ENCODE measurements around the gene TANC1. TPM values are rescaled to one million over a fixed set of nuclear protein-coding genes. Genes with fewer than 3 reads are reported as not detected.

Gene TANC1
- total RNA-seq, 2 donors from 2014 or later, result 51.8 to 58.9 TPM

- H3K27ac ChIP-seq, result peak overlapping the region in 1 of 2 donors; percentile 53
- peaks cover 12% of the 10 kb centered on the region for H3K36me3 ChIP-seq
- no peak for TF ChIP-seq CTCF (IDR thresholded peaks at IDR 0.05)
- peaks cover 0 to 8% of the 10 kb centered on the region in 2 donors for H3K9me3 ChIP-seq
- H3K4me3 ChIP-seq, result no peak overlapping the region
- no peaks in the 10 kb centered on the region for H3K27me3 ChIP-seq
- peaks cover 0 to 78% of the 10 kb centered on the region in 2 donors for H3K4me1 ChIP-seq
- DNase-seq (ENCODE audit: low spot score), result no peak
These were observed 128.5 kb downstream of the TANC1 start for GRCh38 chr2:159096901-159097300.

- peaks cover 0 to 65% of the 10 kb centered on the region in 2 donors for H3K4me1 ChIP-seq
- H3K27me3 ChIP-seq, result no peaks in the 10 kb centered on the region
- no peak for DNase-seq (ENCODE audit: low spot score)
- H3K36me3 ChIP-seq, result peaks cover 12% of the 10 kb centered on the region
- H3K4me3 ChIP-seq, result no peak overlapping the region
- no peak for TF ChIP-seq CTCF (IDR thresholded peaks at IDR 0.05)
- peaks cover 0 to 8% of the 10 kb centered on the region in 2 donors for H3K9me3 ChIP-seq
- H3K27ac ChIP-seq, result peak overlapping the region; percentile 44 to 69
These were observed 129.9 kb downstream of the TANC1 start for GRCh38 chr2:159098361-159098760.

GRCh38 chr2:159098921-159099411 lies 130.5 kb downstream of the TANC1 start:
- TF ChIP-seq CTCF (IDR thresholded peaks at IDR 0.05), result no peak

GRCh38 chr2:159101755-159102489 lies 133.5 kb downstream of the TANC1 start:
- Histone ChIP-seq H3K4me1 (peaks cover 0 to 57% of the 10 kb centered on the region in 2 donors), H3K27me3 (no peaks in the 10 kb centered on the region), H3K4me3 (no peak overlapping the region), H3K27ac (peak overlapping the region; percentile 55 to 57), H3K9me3 (no peaks in the 10 kb centered on the region), H3K36me3 (peaks cover 12% of the 10 kb centered on the region)
- no peak for TF ChIP-seq CTCF (IDR thresholded peaks at IDR 0.05)
- no peak for DNase-seq (ENCODE audit: low spot score)

More at GRCh38 chr2:159098921-159099411, 130.5 kb downstream of the TANC1 start:
- H3K27ac ChIP-seq, result peak overlapping the region; percentile 44 to 69
- no peak for DNase-seq (ENCODE audit: low spot score)
- H3K4me3 ChIP-seq, result no peak overlapping the region
- H3K27me3 ChIP-seq, result no peaks in the 10 kb centered on the region
- peaks cover 0 to 59% of the 10 kb centered on the region in 2 donors for H3K4me1 ChIP-seq
- H3K9me3 ChIP-seq, result peaks cover 0 to 8% of the 10 kb centered on the region in 2 donors
- H3K36me3 ChIP-seq, result peaks cover 12% of the 10 kb centered on the region

GRCh38 chr2:159103411-159103810 lies 135.0 kb downstream of the TANC1 start:
- TF ChIP-seq CTCF (IDR thresholded peaks at IDR 0.05), result no peak
- no peak for DNase-seq (ENCODE audit: low spot score)
- H3K36me3 ChIP-seq, result peaks cover 3% of the 10 kb centered on the region
- no peaks in the 10 kb centered on the region for H3K27me3 ChIP-seq
- H3K27ac ChIP-seq, result peak overlapping the region in 1 of 2 donors; percentile 26
- no peaks in the 10 kb centered on the region for H3K9me3 ChIP-seq
- H3K4me3 ChIP-seq, result no peak overlapping the region
- H3K4me1 ChIP-seq, result peaks cover 0 to 55% of the 10 kb centered on the region in 2 donors

Measured in right atrium auricular region (tissue), 2 donors.